SK-N-SH (cell line): ENCODE results near the gene KCTD12. TPM values are rescaled to one million over a fixed set of nuclear protein-coding genes. Genes with fewer than 3 reads are reported as not detected.

Experiments
- CTCF ChIA-PET: fragments of 300-600, 350-600 bp; formaldehyde crosslinking; extraction: SDS; loops from one replicate; lab custom pipeline; 2021; lab: Yijun Ruan, JAX
- POLR2A ChIA-PET: fragments of 350-600 bp; sonication (Branson Sonifier 250); formaldehyde crosslinking; extraction: SDS; loops from one replicate; lab custom pipeline; 2020; ENCODE audit warnings: antibody characterized with exemption, inconsistent platforms; lab: Yijun Ruan, JAX
- DNase-seq: peaks from one replicate; pipeline ENCODE4 v3.0.0; 2012
- H2AFZ ChIP-seq: fragments of 200-600 bp; sonication (generic); 2 replicates; pipeline ENCODE4 v1.8.1; 2016; ENCODE audit warnings: antibody characterized with exemption, mild to moderate bottlenecking, low read depth
- H3F3A ChIP-seq: fragments of 200-600 bp; sonication (generic); replicated peaks from 2 replicates; pipeline ENCODE3; 2016; ENCODE audit warnings: antibody characterized with exemption, mild to moderate bottlenecking; ENCODE audit not compliant: insufficient read depth
- H3K27ac ChIP-seq, 2 experiments: fragments of 200-500 bp in 1 of 2; fragments of 200-600 bp in 1 of 2; sonication (Bioruptor generic) in 1 of 2; sonication (generic), shearing (Covaris generic) in 1 of 2; 2 replicates each; pipeline versions ENCODE4 v1.5.1 to v1.6.1; 2014 to 2016; ENCODE audit warnings: low read depth in 2 of 2, inconsistent platforms in 1 of 2, low read length in 1 of 2, mild to moderate bottlenecking in 1 of 2, mixed read lengths in 1 of 2
- H3K27me3 ChIP-seq: fragments of 200-600 bp; sonication (generic), shearing (Covaris generic); 2 replicates; pipeline ENCODE4 v1.6.1; 2016; ENCODE audit warnings: mixed run types; ENCODE audit not compliant: insufficient read depth
- H3K36me3 ChIP-seq, 2 experiments: fragments of 200-500 bp in 1 of 2; fragments of 200-600 bp in 1 of 2; sonication (Bioruptor generic) in 1 of 2; sonication (generic) in 1 of 2; replicated peaks in 1 of 2; 2 replicates each; pipeline versions ENCODE3 to v1.5.1; 2014 to 2016; ENCODE audit warnings: low read length in 1 of 2, mild to moderate bottlenecking in 1 of 2; ENCODE audit not compliant: insufficient read depth in 2 of 2, control insufficient read depth in 1 of 2
- H3K4me1 ChIP-seq, 2 experiments: fragments of 200-500 bp in 1 of 2; fragments of 200-600 bp in 1 of 2; sonication (Bioruptor generic) in 1 of 2; sonication (generic), shearing (Covaris generic) in 1 of 2; 2 replicates each; pipeline versions ENCODE4 v1.5.1 to v1.6.1; 2014 to 2016; ENCODE audit warnings: low read depth in 1 of 2, low read length in 1 of 2, mixed run types in 1 of 2; ENCODE audit not compliant: insufficient read depth in 2 of 2, control insufficient read depth in 1 of 2
- H3K4me2 ChIP-seq: fragments of 200-600 bp; sonication (generic), shearing (Covaris generic); 2 replicates; pipeline ENCODE4 v1.6.1; 2017; ENCODE audit warnings: mixed run types
- H3K4me3 ChIP-seq, 2 experiments: fragments of 200-500 bp in 1 of 2; fragments of 200-600 bp in 1 of 2; sonication (Bioruptor generic) in 1 of 2; sonication (generic), shearing (Covaris generic) in 1 of 2; 2 replicates each; pipeline versions ENCODE4 v1.5.1 to v1.8.1; 2014 to 2016; ENCODE audit warnings: low read depth in 2 of 2, inconsistent platforms in 1 of 2, low read length in 1 of 2, mild to moderate bottlenecking in 1 of 2, mixed read lengths in 1 of 2, moderate library complexity in 1 of 2
- H3K79me2 ChIP-seq: fragments of 200-600 bp; sonication (generic); 2 replicates; pipeline ENCODE4 v1.8.1; 2017; ENCODE audit warnings: mild to moderate bottlenecking; ENCODE audit not compliant: insufficient read depth
- H3K9ac ChIP-seq: fragments of 200-600 bp; sonication (generic); 2 replicates; pipeline ENCODE4 v1.6.1; 2017; ENCODE audit warnings: mixed run types
- H3K9me2 ChIP-seq: fragments of 200-600 bp; sonication (generic); 2 replicates; pipeline ENCODE4 v1.6.1; 2017; ENCODE audit warnings: mixed run types
- H3K9me3 ChIP-seq: fragments of 200-600 bp; sonication (generic); 2 replicates; pipeline ENCODE4 v1.6.1; 2017; ENCODE audit warnings: mixed run types, mild to moderate bottlenecking, moderate library complexity
- H4K20me1 ChIP-seq: fragments of 200-600 bp; sonication (generic); 2 replicates; pipeline ENCODE4 v1.6.1; 2017; ENCODE audit warnings: mild to moderate bottlenecking, mixed run types; ENCODE audit not compliant: insufficient read depth
- ELF1 ChIP-seq: IDR thresholded peaks from 2 replicates; pipeline ENCODE4 v1.4.0; 2012
- EZH2phosphoT487 ChIP-seq: fragments of 200-600 bp; sonication (generic); IDR thresholded peaks from 2 replicates; pipeline ENCODE4 v1.6.1; 2017; ENCODE audit warnings: low read depth, mixed run types, mild to moderate bottlenecking, antibody characterized with exemption, moderate library complexity, borderline replicate concordance
- FOXJ3 ChIP-seq: sonication (generic); formaldehyde crosslinking; IDR thresholded peaks from 2 replicates; pipeline ENCODE4 v1.5.1; 2020; ENCODE audit warnings: mild to moderate bottlenecking, missing genetic modification reagents
- FOXM1 ChIP-seq: IDR thresholded peaks from 2 replicates; pipeline ENCODE4 v1.4.0; 2012; ENCODE audit warnings: low read depth, mild to moderate bottlenecking
- GATA2 ChIP-seq: sonication (generic); formaldehyde crosslinking; IDR thresholded peaks from 2 replicates; pipeline ENCODE4 v1.5.0; 2020; ENCODE audit warnings: mild to moderate bottlenecking, missing genetic modification reagents
- MXI1 ChIP-seq: IDR thresholded peaks from 2 replicates; pipeline ENCODE4 v1.6.1; 2012; ENCODE audit warnings: mild to moderate bottlenecking, low read depth, low read length, improper control_type of control experiment
- NRF1 ChIP-seq: IDR thresholded peaks from 2 replicates; pipeline ENCODE4 v1.6.1; 2012; ENCODE audit warnings: low read depth, mild to moderate bottlenecking, low read length
- POLR2AphosphoS5 ChIP-seq: IDR thresholded peaks from 2 replicates; pipeline ENCODE4 v1.6.1; 2012; ENCODE audit warnings: low read depth, low read length
- RFX5 ChIP-seq: IDR thresholded peaks from 2 replicates; pipeline ENCODE4 v1.6.1; 2012; ENCODE audit warnings: mild to moderate bottlenecking, improper control_type of control experiment, low read length
- RXRA ChIP-seq: IDR thresholded peaks from 2 replicates; pipeline ENCODE4 v1.4.0; 2012; ENCODE audit warnings: low read depth, mild to moderate bottlenecking, borderline replicate concordance
- SIN3A ChIP-seq: IDR thresholded peaks from 2 replicates; pipeline ENCODE4 v1.6.1; 2012; ENCODE audit warnings: low read depth, mild to moderate bottlenecking, low read length, moderate library complexity, borderline replicate concordance
- SMC3 ChIP-seq: IDR thresholded peaks from 2 replicates; pipeline ENCODE4 v1.6.1; 2012; ENCODE audit warnings: low read depth, low read length, improper control_type of control experiment
- TCF12 ChIP-seq: IDR thresholded peaks from 2 replicates; pipeline ENCODE4 v1.4.0; 2012
- TEAD4 ChIP-seq: IDR thresholded peaks from 2 replicates; pipeline ENCODE4 v1.4.0; 2012; ENCODE audit warnings: mild to moderate bottlenecking, borderline replicate concordance; ENCODE audit not compliant: insufficient read depth
- YY1 ChIP-seq: IDR thresholded peaks from 2 replicates; pipeline ENCODE4 v1.4.0; 2012; ENCODE audit warnings: low read depth, mild to moderate bottlenecking
- WGBS: methylation state at CpG from one replicate; pipeline ENCODE4 v1.1.6; 2017; ENCODE audit warnings: low lambda C conversion rate; 5-methylcytosine and 5-hydroxymethylcytosine counted together
- polyA plus RNA-seq, 3 experiments: library from polyadenylated mRNA; depleted of rRNA; stranded (reverse); fragments of >200 nt; gene quantifications; 2 replicates each; pipeline ENCODE4 v1.2.3, GENCODE V29; 2012
- TF ChIP-seq, protein P1 (sequence below): IDR thresholded peaks from 2 replicates; pipeline ENCODE4 v1.4.0; 2012; ENCODE audit warnings: low read depth
- TF ChIP-seq, protein P2 (sequence below): fragments of 150-350 bp; IDR thresholded peaks from 2 replicates; pipeline ENCODE4 v1.6.1; 2016; ENCODE audit warnings: mild to moderate bottlenecking, low read depth, low read length
- TF ChIP-seq, protein P3 (sequence below): fragments of 150-350 bp; IDR thresholded peaks from 2 replicates; pipeline ENCODE4 v1.6.1; 2017; ENCODE audit warnings: antibody characterized with exemption, low read length, low read depth, borderline replicate concordance

The KCTD12 gene
- polyA plus RNA-seq, 1 of the 3 experiments (the other 2 are of a cell fraction) = 1.0 TPM

DNA sequence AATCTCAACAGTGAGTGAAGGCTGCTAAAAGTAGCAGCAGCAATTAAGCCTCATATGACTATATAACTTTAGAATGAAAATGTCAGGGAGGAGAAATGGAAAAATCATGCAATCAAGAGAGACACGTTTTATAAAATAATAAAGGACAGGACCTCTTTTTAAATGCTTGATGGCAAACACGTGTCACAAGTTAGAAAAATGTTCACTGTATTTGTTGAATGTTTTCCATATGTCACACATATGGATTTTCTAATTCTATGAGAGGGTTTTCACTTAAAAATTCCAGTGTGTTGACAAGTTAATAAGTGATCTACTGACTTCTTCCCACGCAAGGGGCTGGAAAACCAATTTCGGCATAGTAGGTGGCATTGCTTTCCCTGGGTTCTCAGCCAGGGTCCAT, 27.7 kb upstream of the KCTD12 start (continued):
- TF ChIP-seq, protein P1, sequence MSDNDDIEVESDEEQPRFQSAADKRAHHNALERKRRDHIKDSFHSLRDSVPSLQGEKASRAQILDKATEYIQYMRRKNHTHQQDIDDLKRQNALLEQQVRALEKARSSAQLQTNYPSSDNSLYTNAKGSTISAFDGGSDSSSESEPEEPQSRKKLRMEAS = no peak
- TF ChIP-seq POLR2AphosphoS5 (no peak), EZH2phosphoT487 (no peak), RXRA (no peak), RFX5 (no peak), TCF12 (no peak), SMC3 (no peak), SIN3A (no peak)
- TF ChIP-seq, protein P2, sequence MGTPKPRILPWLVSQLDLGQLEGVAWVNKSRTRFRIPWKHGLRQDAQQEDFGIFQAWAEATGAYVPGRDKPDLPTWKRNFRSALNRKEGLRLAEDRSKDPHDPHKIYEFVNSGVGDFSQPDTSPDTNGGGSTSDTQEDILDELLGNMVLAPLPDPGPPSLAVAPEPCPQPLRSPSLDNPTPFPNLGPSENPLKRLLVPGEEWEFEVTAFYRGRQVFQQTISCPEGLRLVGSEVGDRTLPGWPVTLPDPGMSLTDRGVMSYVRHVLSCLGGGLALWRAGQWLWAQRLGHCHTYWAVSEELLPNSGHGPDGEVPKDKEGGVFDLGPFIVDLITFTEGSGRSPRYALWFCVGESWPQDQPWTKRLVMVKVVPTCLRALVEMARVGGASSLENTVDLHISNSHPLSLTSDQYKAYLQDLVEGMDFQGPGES = no peak
- TF ChIP-seq, all 33 proteins: peak for 0

DNA sequence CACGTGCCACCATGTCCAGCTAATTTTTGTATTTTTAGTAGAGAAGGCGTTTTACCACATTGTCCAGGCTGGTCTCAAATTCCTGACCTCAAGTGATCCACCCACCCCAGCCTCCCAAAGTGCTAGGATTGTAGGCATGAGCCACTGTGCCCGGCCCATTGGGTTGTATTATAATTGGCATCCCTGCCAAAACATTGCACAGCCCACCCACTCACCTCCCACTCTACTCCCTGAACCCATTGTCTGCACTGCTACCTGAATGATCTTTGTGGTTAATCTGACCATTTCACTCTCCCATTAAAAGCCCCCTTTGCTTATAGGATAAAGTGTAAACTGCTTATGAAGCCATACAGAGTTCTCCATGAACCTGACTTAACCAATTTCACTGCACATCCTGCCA, 26.3 kb upstream of the KCTD12 start:
- TF ChIP-seq FOXM1 = no peak
- TF ChIP-seq, protein P2 = no peak
- TF ChIP-seq MXI1 = no peak
- CTCF ChIA-PET = interaction anchor here (0.7 to 1.3 kb wide), 3 partner anchors 9 to 1217 kb away, joined by 3 read pairs; no protein-coding TSS in a partner anchor
- Histone ChIP-seq H3K27me3 (no peaks in the 10 kb centered on the region; the same call in 1 of the 2 replicates), H3K9ac (no peak overlapping the region), H3K9me3 (no peaks in the 10 kb centered on the region), H4K20me1 (no peaks in the 10 kb centered on the region), H3F3A (no peaks in the 10 kb centered on the region), H3K9me2 (no peaks in the 10 kb centered on the region), H3K4me1 (no peaks in the 10 kb centered on the region; a peak in 1 of 4 replicates), H3K4me2 (no peak overlapping the region), H3K36me3 (no peaks in the 10 kb centered on the region), H3K27ac (no peak overlapping the region), H3K79me2 (no peaks in the 10 kb centered on the region), H2AFZ (no peak overlapping the region), H3K4me3 (no peak overlapping the region)
- POLR2A ChIA-PET = no interaction called here
- WGBS = 31% methylated on average over 3 of the region's 3 CpGs
- DNase-seq = no peak

DNA sequence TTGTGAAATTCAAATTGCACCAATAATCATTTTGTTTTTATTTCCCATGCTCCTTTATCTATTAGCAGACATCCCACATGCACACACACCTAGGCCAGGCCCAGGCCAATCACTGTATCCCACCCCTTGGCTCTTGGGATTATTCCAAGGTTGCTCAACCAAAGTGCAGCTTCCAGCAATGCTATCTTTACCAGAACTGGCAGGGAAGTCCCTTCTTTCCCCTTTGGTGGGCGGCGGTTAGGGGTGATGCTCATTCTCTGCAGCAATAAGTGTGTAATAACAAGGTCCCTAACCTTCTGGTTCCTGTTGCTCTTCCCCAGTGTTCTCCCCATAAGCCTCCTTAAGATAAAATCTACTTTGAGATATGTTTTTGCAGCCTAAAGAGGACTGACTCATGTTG, 18.3 kb upstream of the KCTD12 start:
- 72% methylated on average over 2 of the region's 2 CpGs for WGBS
- DNase-seq = no peak
- no peaks in the 10 kb centered on the region for H3K9me3 ChIP-seq
- no peaks in the 10 kb centered on the region; a peak in 2 of 4 replicates for H3K4me1 ChIP-seq
- H3F3A ChIP-seq = no peaks in the 10 kb centered on the region
- H3K79me2 ChIP-seq = no peaks in the 10 kb centered on the region
- ChIA-PET CTCF (interaction anchor here (1.0 to 5.4 kb wide), 16 partner anchors 12 to 1216 kb away, joined by 3 to 49 read pairs (median 7); partner anchors contain the start of gene KCTD12), POLR2A (no interaction called here)
- no peak overlapping the region for H3K4me3 ChIP-seq
- TF ChIP-seq ELF1 = no peak
- TF ChIP-seq, protein P3, sequence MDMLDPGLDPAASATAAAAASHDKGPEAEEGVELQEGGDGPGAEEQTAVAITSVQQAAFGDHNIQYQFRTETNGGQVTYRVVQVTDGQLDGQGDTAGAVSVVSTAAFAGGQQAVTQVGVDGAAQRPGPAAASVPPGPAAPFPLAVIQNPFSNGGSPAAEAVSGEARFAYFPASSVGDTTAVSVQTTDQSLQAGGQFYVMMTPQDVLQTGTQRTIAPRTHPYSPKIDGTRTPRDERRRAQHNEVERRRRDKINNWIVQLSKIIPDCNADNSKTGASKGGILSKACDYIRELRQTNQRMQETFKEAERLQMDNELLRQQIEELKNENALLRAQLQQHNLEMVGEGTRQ = no peak
- TF ChIP-seq TCF12 = no peak
- no peak for TF ChIP-seq FOXJ3 (CRISPR knock-in tag)
- TF ChIP-seq, protein P1 = no peak
- no peak for TF ChIP-seq YY1
- no peak for TF ChIP-seq TEAD4
- TF ChIP-seq GATA2 = no peak
- TF ChIP-seq NRF1 = no peak
- H3K36me3 ChIP-seq = no peaks in the 10 kb centered on the region
- no peaks in the 10 kb centered on the region for H4K20me1 ChIP-seq
- H3K27ac ChIP-seq = no peak overlapping the region
- peaks cover 5% of the 10 kb centered on the region; the same call in 1 of the 2 replicates for H3K27me3 ChIP-seq
- no peaks in the 10 kb centered on the region for H3K9me2 ChIP-seq
- no peak overlapping the region for H2AFZ ChIP-seq
- H3K4me2 ChIP-seq = no peak overlapping the region
- no peak overlapping the region for H3K9ac ChIP-seq
